ENCODE data around the gene C8G. TPM values are rescaled to one million over a fixed set of nuclear protein-coding genes. Genes with fewer than 3 reads are reported as not detected.
A peak's percentile ranks its signal among the peaks of the same experiment; 100 is the strongest.

C8G gene
- total and polyA plus RNA-seq, 2 donors (not counting 1 experiment from before 2014, with no cell fraction given): 1.7 to 2.8 TPM

- CTCF ChIA-PET: no interaction called here
- peaks cover 22% of the 10 kb centered on the region for H3K79me2 ChIP-seq (ENCODE audit: control insufficient read depth, insufficient read depth, low read length)
- intact Hi-C loops (cut with micrococcal nuclease): no loop called here
- ATAC-seq (ENCODE audit: low read depth) (no peak), DNase-seq (no peak)
- peaks cover 2 to 36% of the 10 kb centered on the region in 2 experiments for H3K36me3 ChIP-seq (replicated peaks in 1 of 2; ENCODE audit: control extremely low read depth in 1 of 2, control insufficient read depth in 1 of 2, extremely low read depth in 1 of 2, insufficient read depth in 2 of 2, low read length in 1 of 2)
- Mint-ChIP-seq H3K4me1 (peaks cover 7% of the 10 kb centered on the region), H3K4me3 (peak overlapping the region; percentile 61), H3K27me3 (no peaks in the 10 kb centered on the region), H3K27ac (peak overlapping the region; percentile 50), H3K9me3 (ENCODE audit: insufficient read depth) (no peaks in the 10 kb centered on the region)
- peaks cover 6 to 18% of the 10 kb centered on the region in 2 donors for H3K4me1 ChIP-seq (ENCODE audit: control insufficient read depth in 2 of 2, insufficient read depth in 2 of 2, low read length in 2 of 2)
- no peak overlapping the region for H3K9ac ChIP-seq (ENCODE audit: low read length)
- H3K4me3 ChIP-seq (ENCODE audit: control extremely low read depth in 1 of 5, extremely low read depth in 1 of 5, insufficient read depth in 1 of 5, low read depth in 2 of 5, low read length in 4 of 5): no peak overlapping the region
- no peak overlapping the region for H3K4me2 ChIP-seq (replicated peaks; ENCODE audit: low read depth, low read length, poor library complexity, severe bottlenecking)
- WGBS (ENCODE audit: insufficient coverage): 97% methylated on average over 60 of the region's 60 CpGs
- POLR2A ChIA-PET: no interaction called here
- no peaks in the 10 kb centered on the region for H3K27me3 ChIP-seq (replicated peaks in 1 of 4; ENCODE audit: control extremely low read depth in 1 of 4, control insufficient read depth in 3 of 4, insufficient read depth in 4 of 4, low read length in 3 of 4)
- no peak overlapping the region for H2AFZ ChIP-seq (ENCODE audit: insufficient read depth, low read depth, low read length, poor library complexity, severe bottlenecking)
- TF ChIP-seq CTCF (IDR thresholded peaks at IDR 0.05) (no peak), EZH2 (IDR thresholded peaks at IDR 0.05; ENCODE audit: borderline replicate concordance, insufficient read depth, low read depth, low read length, poor library complexity, severe bottlenecking) (no peak)
- no peaks in the 10 kb centered on the region for H3K9me3 ChIP-seq (ENCODE audit: control extremely low read depth in 1 of 3, control insufficient read depth in 2 of 3, insufficient read depth in 1 of 3, low read length in 2 of 3)
- H3K27ac ChIP-seq (ENCODE audit: low read length in 2 of 2): no peak overlapping the region
- H4K20me1 ChIP-seq (ENCODE audit: control insufficient read depth, insufficient read depth, low read length, poor library complexity, severe bottlenecking): peaks cover 56% of the 10 kb centered on the region
Observed at GRCh38 chr9:136942112-136942880, 2.7 kb upstream of the C8G start.

- Histone ChIP-seq H3K36me3 (replicated peaks in 1 of 2; ENCODE audit: control extremely low read depth in 1 of 2, control insufficient read depth in 1 of 2, extremely low read depth in 1 of 2, insufficient read depth in 2 of 2, low read length in 1 of 2) (peaks cover 2 to 36% of the 10 kb centered on the region in 2 experiments), H4K20me1 (ENCODE audit: control insufficient read depth, insufficient read depth, low read length, poor library complexity, severe bottlenecking) (peaks cover 51% of the 10 kb centered on the region), H3K27me3 (replicated peaks in 1 of 4; ENCODE audit: control extremely low read depth in 1 of 4, control insufficient read depth in 3 of 4, insufficient read depth in 4 of 4, low read length in 3 of 4) (no peaks in the 10 kb centered on the region), H3K4me2 (replicated peaks; ENCODE audit: low read depth, low read length, poor library complexity, severe bottlenecking) (peak overlapping the region; percentile 81), H3K9me3 (ENCODE audit: control extremely low read depth in 1 of 3, control insufficient read depth in 2 of 3, insufficient read depth in 1 of 3, low read length in 2 of 3) (no peaks in the 10 kb centered on the region), H3K79me2 (ENCODE audit: control insufficient read depth, insufficient read depth, low read length) (peaks cover 22% of the 10 kb centered on the region), H3K4me3 (ENCODE audit: control extremely low read depth in 1 of 5, extremely low read depth in 1 of 5, insufficient read depth in 1 of 5, low read depth in 2 of 5, low read length in 4 of 5) (no peak overlapping the region), H3K27ac (ENCODE audit: low read length in 2 of 2) (no peak overlapping the region), H3K4me1 (ENCODE audit: control insufficient read depth in 2 of 2, insufficient read depth in 2 of 2, low read length in 2 of 2) (peaks cover 6 to 21% of the 10 kb centered on the region in 2 donors), H2AFZ (ENCODE audit: insufficient read depth, low read depth, low read length, poor library complexity, severe bottlenecking) (no peak overlapping the region), H3K9ac (ENCODE audit: low read length) (no peak overlapping the region)
- no peak for TF ChIP-seq EZH2 (IDR thresholded peaks at IDR 0.05; ENCODE audit: borderline replicate concordance, insufficient read depth, low read depth, low read length, poor library complexity, severe bottlenecking)
- no peak for TF ChIP-seq CTCF (IDR thresholded peaks at IDR 0.05)
- CTCF ChIA-PET: no interaction called here
- no peak for ATAC-seq (ENCODE audit: low read depth)
- 97% methylated on average over 15 of the region's 16 CpGs for WGBS (ENCODE audit: insufficient coverage)
- peak overlapping the region; percentile 50 for H3K27ac Mint-ChIP-seq
- no peaks in the 10 kb centered on the region for H3K27me3 Mint-ChIP-seq
- POLR2A ChIA-PET: interaction anchor here (0.7 kb wide), 1 partner anchor 57 kb away, joined by 6 read pairs; the partner anchor contains the start of gene TRAF2
- peak overlapping the region; percentile 61 for H3K4me3 Mint-ChIP-seq
- no peaks in the 10 kb centered on the region for H3K9me3 Mint-ChIP-seq (ENCODE audit: insufficient read depth)
- intact Hi-C loops (cut with micrococcal nuclease): no loop called here
- DNase-seq: no peak
- peaks cover 7% of the 10 kb centered on the region for H3K4me1 Mint-ChIP-seq
Observed at GRCh38 chr9:136942881-136943230, 2.2 kb upstream of the C8G start.

All from B cell (primary cell).